Calu3 (cell line): ENCODE data around the gene FRMD5. TPM values are rescaled to one million over a fixed set of nuclear protein-coding genes. Genes with fewer than 3 reads are reported as not detected.

ENCODE experiments used
- BruUV-seq: library from RNA; stranded (reverse); fragments of 400-500 nt; replicated peaks from 2 replicates; lab custom pipeline; 2021; lab: Mats Ljungman, UMichigan
- CTCF ChIA-PET: fragments of 300-600 bp; sonication (Branson Sonifier 250); formaldehyde crosslinking; loops from one replicate; lab custom pipeline; 2022; ENCODE audit warnings: antibody characterized with exemption; lab: Charles Lee
- DNase-seq: peaks from one replicate; pipeline ENCODE4 v3.0.0; 2022
- H3K27ac Mint-ChIP-seq: one replicate; pipeline ENCODE4 v1.8.0; 2022; ENCODE audit warnings: mixed read lengths; ENCODE audit not compliant: unreplicated experiment
- H3K27me3 Mint-ChIP-seq: one replicate; pipeline ENCODE4 v1.8.0; 2022; ENCODE audit warnings: mixed read lengths; ENCODE audit not compliant: unreplicated experiment
- H3K36me3 Mint-ChIP-seq: one replicate; pipeline ENCODE4 v1.8.0; 2022; ENCODE audit warnings: mild to moderate bottlenecking, moderate library complexity, mixed read lengths; ENCODE audit not compliant: insufficient read depth, unreplicated experiment
- H3K4me1 Mint-ChIP-seq: one replicate; pipeline ENCODE4 v1.8.0; 2022; ENCODE audit warnings: mild to moderate bottlenecking, low read depth, mixed read lengths; ENCODE audit not compliant: unreplicated experiment
- H3K4me3 Mint-ChIP-seq: one replicate; pipeline ENCODE4 v1.8.0; 2022; ENCODE audit warnings: mild to moderate bottlenecking, low read depth, moderate library complexity, mixed read lengths; ENCODE audit not compliant: unreplicated experiment
- H3K9me3 Mint-ChIP-seq: one replicate; pipeline ENCODE4 v1.8.0; 2022; ENCODE audit warnings: low read depth, mixed read lengths; ENCODE audit not compliant: unreplicated experiment
- CTCF ChIP-seq: fragments of 200-600 bp; IDR thresholded peaks from one replicate; pipeline ENCODE4 v1.8.0; 2022; ENCODE audit warnings: antibody characterized with exemption; ENCODE audit not compliant: unreplicated experiment
- intact Hi-C: fragments of 100-400 bp; cut with micrococcal nuclease; formaldehyde crosslinking; loops from one replicate; pipeline ENCODE4 v1.10.0; 2022; ENCODE audit not compliant: unreplicated experiment
- total RNA-seq: library from RNA; stranded (reverse); gene quantifications from 2 replicates; pipeline ENCODE4 v1.2.3, GENCODE V29; 2022

Gene FRMD5
- total RNA-seq, 1 experiment from 2014 or later: 10.9 TPM

- no TSS peak for BruUV-seq
- H3K9me3 Mint-ChIP-seq: no peaks in the 10 kb centered on the region
- no peak overlapping the region for H3K4me3 Mint-ChIP-seq
- H3K27me3 Mint-ChIP-seq: no peaks in the 10 kb centered on the region
- no peak for TF ChIP-seq CTCF
- CTCF ChIA-PET: no interaction called here
- H3K27ac Mint-ChIP-seq: no peak overlapping the region
- no peaks in the 10 kb centered on the region for H3K4me1 Mint-ChIP-seq
- intact Hi-C loops: no loop called here
- no peak for DNase-seq
- no peaks in the 10 kb centered on the region for H3K36me3 Mint-ChIP-seq
Observed at GRCh38 chr15:43881944-43882343, 313.1 kb downstream of the FRMD5 start.

- TF ChIP-seq CTCF: no peak
- no peaks in the 10 kb centered on the region for H3K27me3 Mint-ChIP-seq
- intact Hi-C loops: no loop called here
- H3K27ac Mint-ChIP-seq: no peak overlapping the region
- H3K4me3 Mint-ChIP-seq: no peak overlapping the region
- H3K36me3 Mint-ChIP-seq: peaks cover under 1% of the 10 kb centered on the region
- DNase-seq: no peak
- H3K4me1 Mint-ChIP-seq: no peaks in the 10 kb centered on the region
- CTCF ChIA-PET: no interaction called here
- no peaks in the 10 kb centered on the region for H3K9me3 Mint-ChIP-seq
- no TSS peak for BruUV-seq
Observed at GRCh38 chr15:43881245-43881644, 313.8 kb downstream of the FRMD5 start.

- H3K9me3 Mint-ChIP-seq: no peaks in the 10 kb centered on the region
- no peak for DNase-seq
- no peak overlapping the region for H3K4me3 Mint-ChIP-seq
- CTCF ChIA-PET: interaction anchor here (0.6 kb wide), 1 partner anchor 349 kb away, joined by 7 read pairs; no protein-coding TSS in a partner anchor
- intact Hi-C loops: no loop called here
- H3K36me3 Mint-ChIP-seq: peaks cover 6% of the 10 kb centered on the region
- no TSS peak for BruUV-seq
- no peaks in the 10 kb centered on the region for H3K27me3 Mint-ChIP-seq
- H3K27ac Mint-ChIP-seq: no peak overlapping the region
- H3K4me1 Mint-ChIP-seq: no peaks in the 10 kb centered on the region
- no peak for TF ChIP-seq CTCF
Observed at GRCh38 chr15:43880406-43881194, 314.5 kb downstream of the FRMD5 start.

GRCh38 chr15:43879386-43880355 is 315.4 kb downstream of the FRMD5 start:
- no peak for TF ChIP-seq CTCF
- Mint-ChIP-seq H3K36me3 (peaks cover 6% of the 10 kb centered on the region), H3K27ac (no peak overlapping the region), H3K27me3 (no peaks in the 10 kb centered on the region), H3K9me3 (no peaks in the 10 kb centered on the region), H3K4me3 (no peak overlapping the region), H3K4me1 (no peaks in the 10 kb centered on the region)
- no TSS peak for BruUV-seq
- no peak for DNase-seq
- CTCF ChIA-PET: no interaction called here
- intact Hi-C loops: no loop called here
